Frontal cortex (tissue), 4 donors: ENCODE data around the gene CTRL. TPM values are rescaled to one million over a fixed set of nuclear protein-coding genes. Genes with fewer than 3 reads are reported as not detected.
"Not testable (repeated sequence)": the region's sequence is repeated elsewhere in the genome, so short reads cannot be mapped to it uniquely, and the experiment has no call there.

Experiments used
- DNase-seq, 2 donors: peaks; one replicate each; pipeline ENCODE4 v3.0.0; 2012; ENCODE audit warnings: low spot score in 2 of 2
- FAIRE-seq: peaks from 2 replicates; lab custom pipeline; 2012; peaks lifted over from hg19 to GRCh38; lab: Jason Lieb, UNC
- total RNA-seq: library from RNA; depleted of rRNA; stranded (reverse); fragments of >200 nt; gene quantifications from one replicate; pipeline ENCODE4 v1.2.3, GENCODE V29; 2014
- donor health status: control.
- donor health status: control.
- donor health status: control.

The CTRL gene
- total RNA-seq, 1 donor from 2014 or later: 2.0 TPM

GRCh38 chr16:67942510-67943255 lies 11.0 kb upstream of the CTRL start:
- FAIRE-seq: no peak
- no peak for DNase-seq

- DNase-seq: peak in 1 of 2 donors; percentile 54
- no peak for FAIRE-seq
Observed at GRCh38 chr16:67942200-67942509, 10.5 kb upstream of the CTRL start.

DNA sequence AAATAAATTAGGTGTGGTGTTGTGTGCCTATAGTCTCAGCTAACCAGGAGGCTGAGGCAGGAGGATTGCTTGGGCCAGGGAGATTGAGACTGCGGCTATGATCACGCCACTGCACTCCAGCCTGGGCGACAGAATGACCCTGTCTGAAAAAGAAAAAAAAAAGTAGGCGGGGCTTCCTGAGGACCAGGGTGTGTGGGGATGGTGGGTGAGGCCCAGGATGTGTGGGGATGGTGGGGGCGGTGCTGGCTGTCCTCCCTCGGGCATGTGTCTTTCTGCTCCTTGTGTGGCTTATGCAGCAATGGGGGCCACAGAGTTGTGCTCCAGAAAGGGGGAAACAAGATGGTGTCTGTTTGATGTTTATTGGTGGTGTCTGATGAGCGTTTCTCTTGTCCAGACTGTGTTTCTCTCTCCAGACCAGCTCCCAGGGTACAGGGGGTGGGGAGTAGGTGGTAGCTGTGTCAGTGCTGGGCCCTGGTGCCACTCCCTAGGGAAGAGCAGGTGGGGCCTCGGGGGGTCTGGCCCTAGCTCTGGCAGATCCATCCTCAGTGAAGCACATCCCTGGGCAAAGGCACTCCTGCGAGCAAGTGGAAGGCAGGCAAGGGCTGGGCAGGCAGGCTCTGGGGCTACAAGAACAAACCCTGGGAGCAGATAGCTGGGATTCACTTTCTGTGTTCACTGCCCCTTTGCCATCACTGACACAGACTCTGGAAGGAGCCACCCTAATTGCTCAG lies 10.0 kb upstream of the CTRL start:
- FAIRE-seq (no peak), DNase-seq (no peak)

DNA sequence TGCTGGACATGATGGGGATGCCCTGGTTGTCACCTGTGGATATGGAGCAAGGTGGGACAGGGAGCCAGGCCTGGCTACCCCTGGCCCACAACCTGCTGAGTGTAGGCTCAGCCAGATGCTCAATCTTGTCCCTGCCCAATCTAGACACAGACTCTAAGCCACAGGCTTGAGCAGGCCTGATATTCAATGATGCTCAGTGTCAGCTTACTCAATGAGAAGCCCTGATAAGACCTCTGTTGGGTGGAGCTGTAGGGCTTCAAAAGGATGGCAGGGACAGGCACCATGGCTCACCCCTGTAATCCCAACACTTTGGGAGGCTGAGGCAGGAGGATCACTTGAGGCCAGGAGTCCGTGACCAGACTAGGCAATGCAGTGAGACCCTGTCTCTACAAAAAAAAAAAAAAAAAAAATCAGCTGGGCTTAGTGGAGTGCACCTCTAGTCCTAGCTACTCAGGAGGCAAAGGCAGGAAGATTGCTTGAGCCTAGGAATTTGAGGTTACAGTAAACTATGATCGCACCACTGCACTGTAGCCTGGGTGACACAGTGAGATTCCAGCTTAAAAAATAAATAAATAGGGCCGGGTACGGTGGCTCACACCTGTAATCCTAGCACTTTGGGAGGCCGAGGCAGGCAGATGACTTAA lies 8.9 kb upstream of the CTRL start:
- FAIRE-seq: no peak
- no peak for DNase-seq

GRCh38 chr16:67939507-67940445 lies 8.1 kb upstream of the CTRL start:
- FAIRE-seq: no peak
- DNase-seq: no peak

DNA sequence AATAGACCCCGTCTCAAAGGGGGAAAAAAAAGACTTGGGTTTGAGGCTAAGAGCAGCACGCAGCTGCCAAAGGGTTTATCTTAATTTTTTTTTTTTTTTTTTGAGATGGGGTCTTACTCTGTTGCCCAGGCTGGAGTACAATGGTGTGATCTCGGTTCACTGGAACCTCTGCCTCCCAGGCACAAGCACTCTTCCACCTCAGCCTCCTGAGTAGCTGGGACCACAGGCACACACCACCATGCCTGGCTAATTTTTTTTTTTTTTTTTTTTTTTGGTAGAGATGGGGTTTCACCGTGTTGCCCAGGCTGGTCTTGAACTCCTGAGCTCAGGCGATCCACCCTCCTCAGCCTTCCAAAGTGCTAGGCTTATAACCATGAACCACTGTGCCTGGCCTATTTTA lies 6.1 kb upstream of the CTRL start:
- not testable (repeated sequence) for DNase-seq, FAIRE-seq

DNA sequence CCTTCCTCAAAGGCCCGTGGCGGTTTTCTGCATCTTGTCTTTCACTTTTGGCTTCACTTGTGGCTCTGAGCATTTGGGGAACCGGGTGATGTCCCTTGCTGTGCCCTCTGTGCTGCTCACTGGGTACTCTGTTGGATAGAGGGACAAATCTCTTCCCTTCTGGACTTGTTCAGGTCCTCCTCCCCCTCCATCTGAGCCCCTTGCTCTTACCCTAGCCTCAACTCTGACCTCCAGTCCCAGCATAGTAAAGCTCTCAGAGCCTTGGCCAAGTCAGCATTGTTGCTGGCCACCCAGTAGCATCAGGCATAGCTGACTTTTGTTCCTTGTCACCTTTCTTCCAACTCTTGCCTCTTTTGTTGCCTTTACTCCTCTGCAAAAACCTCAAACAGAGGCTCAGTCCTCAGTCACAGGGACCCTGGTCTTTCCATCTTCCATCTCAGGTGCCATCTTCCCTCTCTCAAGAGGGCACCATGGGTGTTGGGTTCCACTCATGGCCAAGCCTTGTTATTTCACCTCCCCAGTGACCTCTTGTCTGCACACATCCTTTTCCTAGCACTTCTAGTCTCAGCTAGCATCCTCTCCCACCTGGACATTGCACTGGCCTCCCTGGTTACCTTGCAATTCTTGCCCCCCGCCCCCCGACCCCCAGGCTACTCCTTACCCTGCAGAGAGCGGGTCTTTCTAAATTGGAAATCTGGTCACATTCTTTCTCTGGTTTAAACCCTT lies 5.4 kb upstream of the CTRL start:
- peak in 1 of 2 donors; percentile 57 for DNase-seq
- no peak for FAIRE-seq

GRCh38 chr16:67936124-67936879 lies 4.6 kb upstream of the CTRL start, which contains the start of gene PSMB10:
PSMB10 (minus strand) TSS chr16:67936850; CDS start chr16:67936749, 101 bp downstream.
- FAIRE-seq: no peak
- peak in 1 of 2 donors; percentile 65 for DNase-seq

GRCh38 chr16:67935402-67936123 lies 3.9 kb upstream of the CTRL start:
- DNase-seq: peak; percentile 91 to 99
- FAIRE-seq: no peak

- no peak for FAIRE-seq
- no peak for DNase-seq
Observed at GRCh38 chr16:67935101-67935401, 3.4 kb upstream of the CTRL start.

- FAIRE-seq: no peak
- no peak for DNase-seq
Observed at GRCh38 chr16:67934306-67935100, 2.8 kb upstream of the CTRL start.

GRCh38 chr16:67933805-67934204 lies 2.1 kb upstream of the CTRL start:
- no peak for FAIRE-seq

DNA sequence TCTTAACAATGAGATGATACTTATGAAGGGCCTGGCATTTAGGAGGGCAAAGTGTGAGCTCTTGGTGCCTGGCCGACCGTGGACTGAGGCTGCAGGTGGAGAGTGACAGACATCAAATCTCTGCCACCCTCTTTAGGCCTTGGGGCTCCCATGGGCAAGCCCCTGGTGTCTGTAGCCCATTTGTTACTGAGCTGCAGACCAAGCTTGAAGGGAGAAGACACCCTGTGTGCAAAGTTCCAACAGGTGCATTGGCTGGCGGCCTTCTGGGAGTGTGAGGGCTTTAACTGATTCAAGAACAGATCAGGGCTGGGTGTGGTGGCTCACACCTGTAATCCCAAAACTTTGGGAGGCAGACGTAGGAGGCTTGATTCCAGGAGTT lies 789 bp upstream of the CTRL start:
- DNase-seq (no peak), FAIRE-seq (no peak)

More at GRCh38 chr16:67933805-67934204, 2.1 kb upstream of the CTRL start:
- no peak for DNase-seq

- DNase-seq (no peak), FAIRE-seq (no peak)
Observed at GRCh38 chr16:67930678-67931211, 917 bp downstream of the CTRL start.

DNA sequence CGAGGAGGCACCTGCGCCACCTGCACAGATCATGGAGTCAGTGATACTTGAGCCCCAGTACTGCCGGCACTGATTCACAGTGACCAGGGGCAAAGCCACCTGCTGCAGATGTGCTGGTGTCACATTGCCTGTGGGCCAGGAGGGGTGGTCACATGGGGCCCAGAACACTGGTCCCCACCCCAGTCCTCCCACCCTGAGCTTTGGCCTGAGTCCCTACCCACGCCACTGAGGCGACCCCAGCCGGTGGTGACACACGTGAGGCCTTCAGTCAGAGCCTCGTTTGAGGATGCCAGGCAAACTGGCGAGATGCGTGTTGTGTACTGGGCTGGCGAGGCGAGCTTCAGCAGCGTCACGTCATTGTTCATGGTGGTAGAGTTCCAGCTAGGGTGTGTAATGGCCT lies 1.5 kb downstream of the CTRL start:
- DNase-seq: no peak
- no peak for FAIRE-seq

DNA sequence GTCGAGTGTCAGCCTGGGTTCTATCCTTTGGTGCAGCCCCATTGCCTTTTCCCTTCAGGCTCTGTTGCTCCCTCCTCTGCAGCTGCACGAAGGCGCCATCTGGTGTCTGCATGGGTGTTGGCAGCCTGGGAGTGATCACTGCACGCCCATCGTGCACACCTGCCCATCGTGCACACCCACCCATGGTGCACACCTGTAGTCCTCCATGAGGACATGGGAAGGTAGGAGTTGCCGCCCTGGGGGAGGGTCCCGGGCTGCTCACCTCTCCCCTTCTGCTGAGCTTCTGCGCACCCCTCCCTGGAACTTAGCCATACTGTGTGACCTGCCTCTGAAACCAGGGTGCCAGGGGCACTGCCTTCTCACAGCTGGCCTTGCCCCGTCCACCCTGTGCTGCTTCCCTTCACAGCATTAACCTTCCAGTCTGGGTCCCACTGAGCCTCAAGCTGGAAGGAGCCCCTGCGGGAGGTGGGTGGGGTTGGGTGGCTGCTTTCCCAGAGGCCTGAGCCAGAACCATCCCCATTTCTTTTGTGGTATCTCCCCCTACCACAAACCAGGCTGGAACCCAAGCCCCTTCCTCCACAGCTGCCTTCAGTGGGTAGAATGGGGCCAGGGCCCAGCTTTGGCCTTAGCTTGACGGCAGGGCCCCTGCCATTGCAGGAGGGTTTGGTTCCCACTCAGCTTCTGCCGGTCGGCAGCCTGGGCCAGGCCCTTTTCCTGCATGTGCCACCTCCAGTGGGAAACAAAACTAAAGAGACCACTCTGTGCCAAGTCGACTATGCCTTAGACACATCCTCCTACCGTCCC lies 2.9 kb downstream of the CTRL start:
- no peak for FAIRE-seq
- DNase-seq: peak; percentile 59 to 86
